Measurements from ENCODE around the gene NKPD1.

DNA sequence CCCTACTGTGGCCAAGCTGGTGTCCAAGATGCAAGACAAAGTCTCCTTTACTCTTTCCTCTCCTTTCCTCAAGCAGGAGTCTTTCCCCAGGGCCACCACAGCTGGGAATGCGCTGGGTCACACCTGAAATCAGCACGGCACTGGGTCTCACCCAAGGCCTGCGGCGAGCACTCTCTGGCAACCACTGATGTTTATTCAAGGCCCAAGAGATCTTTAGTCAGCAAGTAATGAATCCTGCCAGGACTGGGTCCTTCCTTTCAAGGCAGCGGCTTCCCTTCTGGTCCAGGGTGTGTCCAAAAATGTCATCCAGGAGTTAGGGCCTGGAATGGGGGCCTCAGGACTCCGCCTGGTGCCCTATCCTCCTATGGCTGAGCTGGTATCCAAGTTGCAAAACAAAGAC is 41.9 kb upstream of the NKPD1 start:
- TF ChIP-seq, protein P1, sequence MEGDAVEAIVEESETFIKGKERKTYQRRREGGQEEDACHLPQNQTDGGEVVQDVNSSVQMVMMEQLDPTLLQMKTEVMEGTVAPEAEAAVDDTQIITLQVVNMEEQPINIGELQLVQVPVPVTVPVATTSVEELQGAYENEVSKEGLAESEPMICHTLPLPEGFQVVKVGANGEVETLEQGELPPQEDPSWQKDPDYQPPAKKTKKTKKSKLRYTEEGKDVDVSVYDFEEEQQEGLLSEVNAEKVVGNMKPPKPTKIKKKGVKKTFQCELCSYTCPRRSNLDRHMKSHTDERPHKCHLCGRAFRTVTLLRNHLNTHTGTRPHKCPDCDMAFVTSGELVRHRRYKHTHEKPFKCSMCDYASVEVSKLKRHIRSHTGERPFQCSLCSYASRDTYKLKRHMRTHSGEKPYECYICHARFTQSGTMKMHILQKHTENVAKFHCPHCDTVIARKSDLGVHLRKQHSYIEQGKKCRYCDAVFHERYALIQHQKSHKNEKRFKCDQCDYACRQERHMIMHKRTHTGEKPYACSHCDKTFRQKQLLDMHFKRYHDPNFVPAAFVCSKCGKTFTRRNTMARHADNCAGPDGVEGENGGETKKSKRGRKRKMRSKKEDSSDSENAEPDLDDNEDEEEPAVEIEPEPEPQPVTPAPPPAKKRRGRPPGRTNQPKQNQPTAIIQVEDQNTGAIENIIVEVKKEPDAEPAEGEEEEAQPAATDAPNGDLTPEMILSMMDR (IDR thresholded peaks at IDR 0.05): no peak
- no peak for TF ChIP-seq EZH2 (IDR thresholded peaks at IDR 0.05; ENCODE audit: borderline replicate concordance, insufficient read depth, low read depth, low read length, poor library complexity, severe bottlenecking)

Measured in B cell (primary cell).